Measurements from ENCODE around the gene SDK1.
"Not testable (repeated sequence)": the region's sequence is repeated elsewhere in the genome, so short reads cannot be mapped to it uniquely, and the experiment has no call there.

SDK1 gene

GRCh38 chr7:4234886-4235285 lies 933.8 kb downstream of the SDK1 start:
- H2BK12ac ChIP-seq (ENCODE audit: low read length) = no peak overlapping the region
- H3K4ac ChIP-seq (ENCODE audit: low read depth, low read length) = no peak overlapping the region

GRCh38 chr7:4235596-4235995 lies 934.5 kb downstream of the SDK1 start:
- H3K9me3 ChIP-seq (ENCODE audit: insufficient read depth, low read depth, low read length) = no peaks in the 10 kb centered on the region
- H3K4me2 ChIP-seq (ENCODE audit: low read length) = no peak overlapping the region
- no CpG with 5 or more reads among the region's 14 CpGs for WGBS (ENCODE audit: extremely low coverage, insufficient coverage, insufficient read length)
- H3K27ac ChIP-seq (ENCODE audit: low read depth, low read length) = no peak overlapping the region
- DNase-seq = no peak
- H3K79me1 ChIP-seq (ENCODE audit: low read length) = no peaks in the 10 kb centered on the region
- H2BK12ac ChIP-seq (ENCODE audit: low read length) = no peak overlapping the region
- no peaks in the 10 kb centered on the region for H3K27me3 ChIP-seq (ENCODE audit: insufficient read depth, low read length)
- H3K4me3 ChIP-seq (ENCODE audit: low read depth, low read length) = no peak overlapping the region
- no peak overlapping the region for H4K8ac ChIP-seq (ENCODE audit: low read depth, low read length)
- no peak overlapping the region for H4K12ac ChIP-seq (ENCODE audit: low read depth, low read length)
- no peaks in the 10 kb centered on the region for H3K79me2 ChIP-seq (ENCODE audit: control insufficient read depth, insufficient read depth, low read length, poor library complexity)
- H3K36me3 ChIP-seq (ENCODE audit: control insufficient read depth in 1 of 2, insufficient read depth in 2 of 2, low read length in 2 of 2) = peaks cover 5 to 12% of the 10 kb centered on the region in 2 experiments
- H3K4me1 ChIP-seq (ENCODE audit: control insufficient read depth in 1 of 2, insufficient read depth in 2 of 2, low read length in 2 of 2) = peaks cover 0 to 2% of the 10 kb centered on the region in 2 experiments
- H3K18ac ChIP-seq (ENCODE audit: low read length) = no peak overlapping the region
- H3K4ac ChIP-seq (ENCODE audit: low read depth, low read length) = no peak overlapping the region
- no peak overlapping the region for H3K14ac ChIP-seq (ENCODE audit: low read length)
- no peak overlapping the region for H3K9ac ChIP-seq (ENCODE audit: low read length)
- no peak overlapping the region for H4K91ac ChIP-seq (ENCODE audit: low read depth, low read length)
- H2BK5ac ChIP-seq (ENCODE audit: low read depth, low read length, poor library complexity) = no peak overlapping the region
- H2AK5ac ChIP-seq (ENCODE audit: low read length) = no peak overlapping the region
- H3K23ac ChIP-seq (ENCODE audit: low read length) = no peak overlapping the region
- no peak overlapping the region for H2BK120ac ChIP-seq (ENCODE audit: insufficient read depth, low read length, poor library complexity)
- H2AFZ ChIP-seq (ENCODE audit: insufficient read depth, low read length, poor library complexity) = no peak overlapping the region

More at GRCh38 chr7:4234886-4235285, 933.8 kb downstream of the SDK1 start:
- Histone ChIP-seq H3K14ac (ENCODE audit: low read length) (no peak overlapping the region), H3K9ac (ENCODE audit: low read length) (no peak overlapping the region), H3K4me3 (ENCODE audit: low read depth, low read length) (no peak overlapping the region), H4K8ac (ENCODE audit: low read depth, low read length) (no peak overlapping the region), H3K23ac (ENCODE audit: low read length) (no peak overlapping the region), H2BK5ac (ENCODE audit: low read depth, low read length, poor library complexity) (no peak overlapping the region), H4K12ac (ENCODE audit: low read depth, low read length) (no peak overlapping the region), H3K79me2 (ENCODE audit: control insufficient read depth, insufficient read depth, low read length, poor library complexity) (no peaks in the 10 kb centered on the region), H2BK120ac (ENCODE audit: insufficient read depth, low read length, poor library complexity) (no peak overlapping the region), H3K36me3 (ENCODE audit: control insufficient read depth in 1 of 2, insufficient read depth in 2 of 2, low read length in 2 of 2) (peaks cover 5 to 12% of the 10 kb centered on the region in 2 experiments), H4K91ac (ENCODE audit: low read depth, low read length) (no peak overlapping the region), H3K27me3 (ENCODE audit: insufficient read depth, low read length) (no peaks in the 10 kb centered on the region), H3K4me1 (ENCODE audit: control insufficient read depth in 1 of 2, insufficient read depth in 2 of 2, low read length in 2 of 2) (peaks cover 0 to 2% of the 10 kb centered on the region in 2 experiments), H3K79me1 (ENCODE audit: low read length) (no peaks in the 10 kb centered on the region), H2AK5ac (ENCODE audit: low read length) (no peak overlapping the region), H3K27ac (ENCODE audit: low read depth, low read length) (no peak overlapping the region), H3K9me3 (ENCODE audit: insufficient read depth, low read depth, low read length) (no peaks in the 10 kb centered on the region), H3K4me2 (ENCODE audit: low read length) (no peak overlapping the region), H3K18ac (ENCODE audit: low read length) (no peak overlapping the region), H2AFZ (ENCODE audit: insufficient read depth, low read length, poor library complexity) (no peak overlapping the region)
- DNase-seq = no peak
- no CpG with 5 or more reads among the region's 9 CpGs for WGBS (ENCODE audit: extremely low coverage, insufficient coverage, insufficient read length)

- Histone ChIP-seq H3K27ac (ENCODE audit: low read depth, low read length) (no peak overlapping the region), H3K14ac (ENCODE audit: low read length) (no peak overlapping the region), H3K4ac (ENCODE audit: low read depth, low read length) (no peak overlapping the region), H3K9me3 (ENCODE audit: insufficient read depth, low read depth, low read length) (no peaks in the 10 kb centered on the region), H4K12ac (ENCODE audit: low read depth, low read length) (no peak overlapping the region), H4K91ac (ENCODE audit: low read depth, low read length) (no peak overlapping the region), H3K4me2 (ENCODE audit: low read length) (no peak overlapping the region), H3K4me3 (ENCODE audit: low read depth, low read length) (no peak overlapping the region), H4K8ac (ENCODE audit: low read depth, low read length) (no peak overlapping the region), H3K36me3 (ENCODE audit: control insufficient read depth in 1 of 2, insufficient read depth in 2 of 2, low read length in 2 of 2) (peaks cover 5 to 12% of the 10 kb centered on the region in 2 experiments), H3K79me1 (ENCODE audit: low read length) (no peaks in the 10 kb centered on the region), H2BK5ac (ENCODE audit: low read depth, low read length, poor library complexity) (no peak overlapping the region), H3K18ac (ENCODE audit: low read length) (no peak overlapping the region), H3K9ac (ENCODE audit: low read length) (no peak overlapping the region), H3K23ac (ENCODE audit: low read length) (no peak overlapping the region), H3K4me1 (ENCODE audit: control insufficient read depth in 1 of 2, insufficient read depth in 2 of 2, low read length in 2 of 2) (peaks cover 0 to 2% of the 10 kb centered on the region in 2 experiments), H2BK120ac (ENCODE audit: insufficient read depth, low read length, poor library complexity) (no peak overlapping the region), H2AFZ (ENCODE audit: insufficient read depth, low read length, poor library complexity) (no peak overlapping the region), H2BK12ac (ENCODE audit: low read length) (no peak overlapping the region), H3K27me3 (ENCODE audit: insufficient read depth, low read length) (no peaks in the 10 kb centered on the region), H3K79me2 (ENCODE audit: control insufficient read depth, insufficient read depth, low read length, poor library complexity) (no peaks in the 10 kb centered on the region), H2AK5ac (ENCODE audit: low read length) (no peak overlapping the region)
- no CpG with 5 or more reads among the region's 12 CpGs for WGBS (ENCODE audit: extremely low coverage, insufficient coverage, insufficient read length)
- DNase-seq = no peak
Measured at GRCh38 chr7:4236389-4236788, 935.3 kb downstream of the SDK1 start.

GRCh38 chr7:4236873-4237272 lies 935.8 kb downstream of the SDK1 start:
- not testable (repeated sequence) for H3K4me3 ChIP-seq (ENCODE audit: low read depth, low read length); H3K4ac ChIP-seq (ENCODE audit: low read depth, low read length); H2AK5ac ChIP-seq (ENCODE audit: low read length); H3K4me2 ChIP-seq (ENCODE audit: low read length); H3K18ac ChIP-seq (ENCODE audit: low read length); H4K91ac ChIP-seq (ENCODE audit: low read depth, low read length); H3K79me1 ChIP-seq (ENCODE audit: low read length); H3K4me1 ChIP-seq (ENCODE audit: control insufficient read depth in 1 of 2, insufficient read depth in 2 of 2, low read length in 2 of 2); H3K9ac ChIP-seq (ENCODE audit: low read length); H2BK5ac ChIP-seq (ENCODE audit: low read depth, low read length, poor library complexity); H2AFZ ChIP-seq (ENCODE audit: insufficient read depth, low read length, poor library complexity); H2BK12ac ChIP-seq (ENCODE audit: low read length); H3K27me3 ChIP-seq (ENCODE audit: insufficient read depth, low read length); H4K12ac ChIP-seq (ENCODE audit: low read depth, low read length); H3K27ac ChIP-seq (ENCODE audit: low read depth, low read length); H3K9me3 ChIP-seq (ENCODE audit: insufficient read depth, low read depth, low read length); H3K23ac ChIP-seq (ENCODE audit: low read length); H3K14ac ChIP-seq (ENCODE audit: low read length); H3K79me2 ChIP-seq (ENCODE audit: control insufficient read depth, insufficient read depth, low read length, poor library complexity); H4K8ac ChIP-seq (ENCODE audit: low read depth, low read length); H2BK120ac ChIP-seq (ENCODE audit: insufficient read depth, low read length, poor library complexity); DNase-seq
- H3K36me3 ChIP-seq (ENCODE audit: control insufficient read depth in 1 of 2, insufficient read depth in 2 of 2, low read length in 2 of 2) = peaks cover 9 to 17% of the 10 kb centered on the region in 2 experiments
- WGBS (ENCODE audit: extremely low coverage, insufficient coverage, insufficient read length) = no CpG with 5 or more reads among the region's 5 CpGs

Data from trophoblast cell (in vitro differentiated cells and primary cell).